GM12865 (cell line): ENCODE results near the gene SOX9.
A peak's percentile ranks its signal among the peaks of the same experiment; 100 is the strongest.

ENCODE experiments used
- DNase-seq: peaks from one replicate; pipeline ENCODE4 v3.0.0; 2010; ENCODE audit warnings: low read depth
- H3K4me3 ChIP-seq: 2 replicates; pipeline ENCODE4 v1.5.1; 2011; ENCODE audit warnings: mild to moderate bottlenecking, low read depth, low read length, control low read depth
- CTCF ChIP-seq: IDR thresholded peaks from 2 replicates; pipeline ENCODE4 v1.5.1; 2011; ENCODE audit warnings: low read length, control low read depth, low read depth, inconsistent platforms; ENCODE audit not compliant: insufficient read depth; ENCODE audit errors: missing control alignments

Gene SOX9

GRCh38 chr17:72163474-72163873 is 42.7 kb downstream of the SOX9 start:
- TF ChIP-seq CTCF = no peak
- no peak for DNase-seq
- H3K4me3 ChIP-seq = no peak overlapping the region

GRCh38 chr17:72164158-72164739 is 43.4 kb downstream of the SOX9 start:
- DNase-seq = no peak
- TF ChIP-seq CTCF = no peak
- H3K4me3 ChIP-seq = no peak overlapping the region

GRCh38 chr17:72165192-72165866 is 44.5 kb downstream of the SOX9 start:
- no peak overlapping the region for H3K4me3 ChIP-seq
- no peak for DNase-seq
- no peak for TF ChIP-seq CTCF

GRCh38 chr17:72165867-72166439 is 45.1 kb downstream of the SOX9 start:
- TF ChIP-seq CTCF = no peak

GRCh38 chr17:72167593-72167992 is 46.8 kb downstream of the SOX9 start:
- no peak for DNase-seq
- TF ChIP-seq CTCF = no peak
- H3K4me3 ChIP-seq = no peak overlapping the region

More at GRCh38 chr17:72165867-72166439, 45.1 kb downstream of the SOX9 start:
- no peak overlapping the region for H3K4me3 ChIP-seq
- DNase-seq = no peak

GRCh38 chr17:72169823-72170222 is 49.0 kb downstream of the SOX9 start:
- TF ChIP-seq CTCF = no peak
- no peak overlapping the region for H3K4me3 ChIP-seq
- DNase-seq = peak; percentile 21
